ENCODE results near the gene NDUFAF2. TPM values are rescaled to one million over a fixed set of nuclear protein-coding genes. Genes with fewer than 3 reads are reported as not detected.

NDUFAF2 gene
- total RNA-seq, 4 donors from 2014 or later = 44.0 to 56.3 (median 45.9) TPM

DNA sequence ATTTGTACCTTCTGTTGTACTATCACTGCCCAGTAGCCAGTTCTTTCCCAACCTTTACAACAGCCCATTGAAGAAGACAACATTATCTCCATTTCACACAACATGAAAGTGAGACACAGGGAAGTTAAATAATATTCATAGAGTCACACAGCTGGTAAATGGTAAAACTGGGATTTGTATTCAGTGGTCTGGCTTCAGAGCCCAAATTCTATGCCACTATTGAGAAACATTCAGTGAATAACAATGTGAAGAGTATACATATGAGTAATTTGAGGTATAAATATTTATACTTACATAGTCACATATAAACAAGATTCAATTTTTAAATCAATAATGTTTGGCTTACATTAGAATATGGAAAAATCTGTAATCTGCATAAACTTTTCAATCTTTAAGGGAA lies 203.5 kb downstream of the NDUFAF2 start:
- Histone ChIP-seq H3K9me3 (no peaks in the 10 kb centered on the region), H3K27ac (no peak overlapping the region), H3K36me3 (no peaks in the 10 kb centered on the region), H3K4me3 (no peak overlapping the region), H3K27me3 (no peaks in the 10 kb centered on the region), H3K4me1 (no peaks in the 10 kb centered on the region)
- no peak for ATAC-seq
- no peak for TF ChIP-seq POLR2AphosphoS5 (IDR thresholded peaks at IDR 0.05)
- no peak for TF ChIP-seq EP300 (IDR thresholded peaks at IDR 0.05)

DNA sequence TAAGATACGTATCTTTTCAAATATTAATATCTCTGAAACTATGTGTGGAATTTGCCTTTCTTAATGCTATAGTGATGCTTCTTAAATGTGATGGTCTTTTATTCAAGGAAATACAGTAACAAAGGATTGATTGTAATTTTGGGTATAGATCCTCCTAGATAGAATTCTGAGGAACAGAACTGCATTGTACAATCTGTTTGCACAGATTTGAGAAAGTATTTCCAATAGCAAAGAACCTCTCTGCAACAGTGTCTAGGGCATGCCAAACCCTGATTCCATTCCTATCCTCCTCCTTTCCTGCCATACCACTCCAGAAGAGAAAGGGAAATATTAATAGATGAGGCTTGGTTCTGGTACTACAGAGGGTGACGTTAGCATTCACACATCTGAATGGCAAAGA lies 206.9 kb downstream of the NDUFAF2 start:
- no peak overlapping the region for H3K27ac ChIP-seq
- H3K27me3 ChIP-seq = no peaks in the 10 kb centered on the region
- TF ChIP-seq, protein P1, sequence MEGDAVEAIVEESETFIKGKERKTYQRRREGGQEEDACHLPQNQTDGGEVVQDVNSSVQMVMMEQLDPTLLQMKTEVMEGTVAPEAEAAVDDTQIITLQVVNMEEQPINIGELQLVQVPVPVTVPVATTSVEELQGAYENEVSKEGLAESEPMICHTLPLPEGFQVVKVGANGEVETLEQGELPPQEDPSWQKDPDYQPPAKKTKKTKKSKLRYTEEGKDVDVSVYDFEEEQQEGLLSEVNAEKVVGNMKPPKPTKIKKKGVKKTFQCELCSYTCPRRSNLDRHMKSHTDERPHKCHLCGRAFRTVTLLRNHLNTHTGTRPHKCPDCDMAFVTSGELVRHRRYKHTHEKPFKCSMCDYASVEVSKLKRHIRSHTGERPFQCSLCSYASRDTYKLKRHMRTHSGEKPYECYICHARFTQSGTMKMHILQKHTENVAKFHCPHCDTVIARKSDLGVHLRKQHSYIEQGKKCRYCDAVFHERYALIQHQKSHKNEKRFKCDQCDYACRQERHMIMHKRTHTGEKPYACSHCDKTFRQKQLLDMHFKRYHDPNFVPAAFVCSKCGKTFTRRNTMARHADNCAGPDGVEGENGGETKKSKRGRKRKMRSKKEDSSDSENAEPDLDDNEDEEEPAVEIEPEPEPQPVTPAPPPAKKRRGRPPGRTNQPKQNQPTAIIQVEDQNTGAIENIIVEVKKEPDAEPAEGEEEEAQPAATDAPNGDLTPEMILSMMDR (IDR thresholded peaks at IDR 0.05) = no peak
- no peak for TF ChIP-seq POLR2A (IDR thresholded peaks at IDR 0.05)
- TF ChIP-seq POLR2AphosphoS5 (IDR thresholded peaks at IDR 0.05) = no peak
- TF ChIP-seq EP300 (IDR thresholded peaks at IDR 0.05) = no peak
- H3K9me3 ChIP-seq = no peaks in the 10 kb centered on the region
- no peak for ATAC-seq
- H3K4me1 ChIP-seq = no peaks in the 10 kb centered on the region
- peaks cover 0 to 4% of the 10 kb centered on the region in 2 donors for H3K36me3 ChIP-seq
- 83 to 88% methylated on average over 1 to 2 of the region's 2 CpGs for WGBS, 2 donors (ENCODE audit: low coverage in 1 of 2)
- H3K4me3 ChIP-seq = no peak overlapping the region

DNA sequence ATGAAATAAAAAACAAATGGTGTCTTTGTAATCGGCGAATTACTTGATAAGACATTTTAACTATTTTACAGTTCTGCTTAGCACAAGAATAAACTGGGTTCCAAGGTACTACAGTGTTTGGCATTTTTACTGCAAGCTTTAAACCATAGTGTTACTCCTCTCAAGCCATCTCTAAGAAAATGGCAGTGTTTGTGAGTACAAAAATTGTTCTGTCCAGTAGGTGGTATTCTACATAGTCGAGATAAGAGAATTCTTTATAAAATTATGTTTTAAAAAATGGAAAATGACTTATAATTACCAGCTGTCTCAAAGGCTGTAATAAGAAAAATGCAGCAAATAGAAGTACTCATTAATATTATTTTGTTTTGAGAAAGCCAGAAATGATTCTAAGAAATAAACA lies 214.1 kb downstream of the NDUFAF2 start:
- Histone ChIP-seq H3K36me3 (peaks cover 4 to 30% of the 10 kb centered on the region in 2 donors), H3K9me3 (no peaks in the 10 kb centered on the region), H3K27ac (no peak overlapping the region), H3K4me3 (no peak overlapping the region), H3K27me3 (no peaks in the 10 kb centered on the region), H3K4me1 (peaks cover 3 to 42% (median 3%) of the 10 kb centered on the region in 3 donors)
- TF ChIP-seq POLR2AphosphoS5 (IDR thresholded peaks at IDR 0.05) (no peak), POLR2A (IDR thresholded peaks at IDR 0.05) (no peak), EP300 (IDR thresholded peaks at IDR 0.05) (no peak)
- TF ChIP-seq, protein P1 (IDR thresholded peaks at IDR 0.05) = no peak
- WGBS, 2 donors (ENCODE audit: low coverage in 1 of 2) = 87 to 90% methylated on average over 3 of the region's 3 CpGs
- ATAC-seq = no peak

DNA sequence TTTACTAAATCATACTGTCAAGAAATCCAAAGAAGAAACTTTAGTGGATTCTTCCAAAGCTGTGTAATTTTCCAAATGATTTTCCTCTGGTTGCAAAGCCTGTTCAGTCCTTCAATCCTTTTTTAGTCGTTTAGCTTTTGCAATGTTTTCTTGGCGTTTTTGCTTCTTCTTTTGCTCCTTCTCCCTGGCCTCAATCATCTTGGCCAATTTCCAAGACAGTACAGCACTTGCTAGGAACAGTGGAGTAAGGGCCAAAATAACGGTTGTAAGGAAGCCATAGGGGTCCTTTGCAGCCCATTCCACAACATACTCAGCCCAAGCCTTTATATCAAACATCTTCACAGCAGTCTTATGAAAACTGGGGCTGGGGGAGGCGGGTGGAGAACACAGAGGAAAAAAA lies 214.8 kb downstream of the NDUFAF2 start:
- TF ChIP-seq POLR2A (IDR thresholded peaks at IDR 0.05) = no peak
- no peak for TF ChIP-seq EP300 (IDR thresholded peaks at IDR 0.05)
- TF ChIP-seq, protein P1 (IDR thresholded peaks at IDR 0.05) = no peak
- TF ChIP-seq POLR2AphosphoS5 (IDR thresholded peaks at IDR 0.05) = no peak
- Histone ChIP-seq H3K27me3 (no peaks in the 10 kb centered on the region), H3K4me1 (peaks cover 3 to 46% (median 3%) of the 10 kb centered on the region in 3 donors), H3K36me3 (peaks cover 4 to 30% of the 10 kb centered on the region in 2 donors), H3K4me3 (no peak overlapping the region), H3K27ac (no peak overlapping the region), H3K9me3 (no peaks in the 10 kb centered on the region)
- ATAC-seq = no peak
- WGBS, 2 donors (ENCODE audit: low coverage in 1 of 2) = 40 to 58% methylated on average over 4 of the region's 4 CpGs

DNA sequence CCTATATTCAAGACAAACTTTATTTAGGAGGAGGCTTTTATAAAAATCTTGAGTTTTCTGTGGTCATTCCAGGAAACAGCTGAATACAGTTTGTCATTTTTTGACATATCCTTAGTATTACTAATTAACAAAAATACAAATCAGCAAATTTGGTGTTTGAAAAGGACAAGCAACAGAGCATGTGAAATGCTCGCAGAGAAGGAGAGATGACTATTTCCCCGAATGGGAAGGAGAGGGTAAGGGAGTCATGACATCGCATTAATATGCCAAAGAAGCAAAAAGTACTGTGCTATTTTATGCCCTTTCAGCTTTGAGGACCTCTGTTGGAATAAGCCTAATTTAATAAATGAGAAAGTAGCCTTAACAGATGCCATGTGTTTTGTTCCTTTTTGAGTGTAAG lies 215.5 kb downstream of the NDUFAF2 start:
- Histone ChIP-seq H3K4me3 (no peak overlapping the region), H3K27me3 (no peaks in the 10 kb centered on the region), H3K27ac (no peak overlapping the region), H3K9me3 (no peaks in the 10 kb centered on the region), H3K36me3 (peaks cover 4 to 30% of the 10 kb centered on the region in 2 donors), H3K4me1 (peaks cover 3 to 46% (median 3%) of the 10 kb centered on the region in 3 donors)
- TF ChIP-seq, protein P1 (IDR thresholded peaks at IDR 0.05) = no peak
- TF ChIP-seq POLR2A (IDR thresholded peaks at IDR 0.05) (no peak), POLR2AphosphoS5 (IDR thresholded peaks at IDR 0.05) (no peak), EP300 (IDR thresholded peaks at IDR 0.05) (no peak)
- WGBS, 2 donors (ENCODE audit: low coverage in 1 of 2) = 85 to 100% methylated on average over 3 of the region's 3 CpGs
- ATAC-seq = no peak

Data from gastroesophageal sphincter (tissue), 4 donors.